OCI-LY7 (cell line): ENCODE results near the gene ATP1A2.

Experiments
- EZH2phosphoT487 ChIP-seq: fragments of 200-600 bp; sonication (generic); IDR thresholded peaks from 2 replicates; pipeline ENCODE4 v1.6.1; 2018; ENCODE audit warnings: low read depth, borderline replicate concordance, mild to moderate bottlenecking, mixed run types, antibody characterized with exemption, low read length, moderate library complexity, mixed read lengths
- TF ChIP-seq, protein P1 (sequence below): fragments of 200-600 bp; sonication (generic); conservative IDR thresholded peaks from 2 replicates; pipeline ENCODE4 v1.5.1; 2014; ENCODE audit warnings: mild to moderate bottlenecking, antibody characterized with exemption, low read length, moderate library complexity, mixed read lengths

DNA sequence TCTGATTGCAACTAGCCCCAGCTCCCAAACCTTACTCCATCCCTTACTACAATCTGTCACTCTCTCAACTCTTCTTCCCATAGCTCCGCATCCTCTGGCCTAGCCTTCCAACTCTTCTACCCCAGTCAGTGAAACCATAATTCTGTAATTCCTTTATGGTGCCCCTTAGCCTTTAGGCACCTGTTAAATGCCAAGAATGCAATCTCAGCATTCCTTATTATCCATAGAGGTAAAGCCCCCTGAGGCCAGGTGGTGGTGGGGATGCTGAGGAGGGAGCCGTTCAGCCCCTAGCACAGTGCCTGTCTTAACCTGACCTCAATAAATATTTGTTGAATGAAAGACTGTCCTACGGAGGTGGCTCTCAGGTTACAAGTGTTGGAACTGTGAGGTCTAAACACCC lies 14.0 kb downstream of the ATP1A2 start:
- TF ChIP-seq, protein P1, sequence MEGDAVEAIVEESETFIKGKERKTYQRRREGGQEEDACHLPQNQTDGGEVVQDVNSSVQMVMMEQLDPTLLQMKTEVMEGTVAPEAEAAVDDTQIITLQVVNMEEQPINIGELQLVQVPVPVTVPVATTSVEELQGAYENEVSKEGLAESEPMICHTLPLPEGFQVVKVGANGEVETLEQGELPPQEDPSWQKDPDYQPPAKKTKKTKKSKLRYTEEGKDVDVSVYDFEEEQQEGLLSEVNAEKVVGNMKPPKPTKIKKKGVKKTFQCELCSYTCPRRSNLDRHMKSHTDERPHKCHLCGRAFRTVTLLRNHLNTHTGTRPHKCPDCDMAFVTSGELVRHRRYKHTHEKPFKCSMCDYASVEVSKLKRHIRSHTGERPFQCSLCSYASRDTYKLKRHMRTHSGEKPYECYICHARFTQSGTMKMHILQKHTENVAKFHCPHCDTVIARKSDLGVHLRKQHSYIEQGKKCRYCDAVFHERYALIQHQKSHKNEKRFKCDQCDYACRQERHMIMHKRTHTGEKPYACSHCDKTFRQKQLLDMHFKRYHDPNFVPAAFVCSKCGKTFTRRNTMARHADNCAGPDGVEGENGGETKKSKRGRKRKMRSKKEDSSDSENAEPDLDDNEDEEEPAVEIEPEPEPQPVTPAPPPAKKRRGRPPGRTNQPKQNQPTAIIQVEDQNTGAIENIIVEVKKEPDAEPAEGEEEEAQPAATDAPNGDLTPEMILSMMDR: no peak
- TF ChIP-seq EZH2phosphoT487: no peak
